Adrenal gland (tissue), 19 donors: ENCODE data around the gene CCL14. TPM values are rescaled to one million over a fixed set of nuclear protein-coding genes. Genes with fewer than 3 reads are reported as not detected.

Source experiments
- DNase-seq, 7 donors: peaks; one replicate each; pipeline ENCODE4 v3.0.0-alpha.2; 2019 to 2020
- H3K27ac ChIP-seq, 5 donors: fragments of 200-600 bp; sonication (generic) in 4 of 5; 1 replicate in 3 of 5; 2 replicates in 2 of 5; pipeline versions ENCODE4 v1.5.1 to v1.8.0; 2016 to 2020; ENCODE audit warnings: mild to moderate bottlenecking in 1 of 5
- H3K27me3 ChIP-seq: fragments of 200-600 bp; 2 replicates; pipeline ENCODE4 v1.8.0; 2021
- H3K36me3 ChIP-seq, 2 donors: fragments of 200-600 bp; replicated peaks in 1 of 2; 1 replicate in 1 of 2; 2 replicates in 1 of 2; pipeline versions ENCODE4 v1.5.1 to v1.8.0; 2018 to 2022
- H3K4me1 ChIP-seq, 2 donors: fragments of 200-600 bp; replicated peaks in 1 of 2; 1 replicate in 1 of 2; 2 replicates in 1 of 2; pipeline versions ENCODE4 v1.5.1 to v1.8.0; 2018 to 2021
- H3K4me3 ChIP-seq, 4 donors: fragments of 200-600 bp; sonication (generic) in 3 of 4; one replicate each; pipeline ENCODE4 v1.5.1; 2016 to 2018
- H3K9me3 ChIP-seq, 3 donors: fragments of 200-600 bp; sonication (generic) in 1 of 3; replicated peaks in 1 of 3; 1 replicate in 2 of 3; 2 replicates in 1 of 3; pipeline versions ENCODE4 v1.5.1 to v1.8.0; 2016 to 2021
- CTCF ChIP-seq, 6 experiments: fragments of 450-650 bp in 4 of 6; fragments of 200-600 bp in 2 of 6; sonication (generic) in 1 of 6; IDR thresholded peaks; 1 replicate in 5 of 6; 2 replicates in 1 of 6; pipeline versions ENCODE4 v1.5.1 to v1.8.0; 2016 to 2021; ENCODE audit warnings: antibody characterized with exemption in 6 of 6, mild to moderate bottlenecking in 2 of 6, moderate library complexity in 1 of 6
- POLR2A ChIP-seq, 2 donors: fragments of 450-650 bp; IDR thresholded peaks; one replicate each; pipeline ENCODE4 v1.6.1; 2017; ENCODE audit warnings: antibody characterized with exemption in 2 of 2, mild to moderate bottlenecking in 2 of 2, moderate library complexity in 1 of 2
- WGBS, 4 donors: extraction: QIAGEN DNeasy Blood & Tissue Kit in 2 of 4; methylation state at CpG; one replicate each; pipeline versions ENCODE4 v1.1.5 to v1.1.7; 2013 to 2017; 5-methylcytosine and 5-hydroxymethylcytosine counted together
- intact Hi-C, 2 donors: fragments of 100-400 bp; cut with DNase I; formaldehyde crosslinking; loops; one replicate each; pipeline versions ENCODE4 v1.14.1 to v1.15.0; 2022 to 2023
- long read RNA-seq, 10 donors: library from polyadenylated mRNA in 3 of 10; unstranded in 2 of 10; stranded (forward) in 1 of 10; transcript quantifications; one replicate each; pipeline ENCODE4 v2.0.0 and lab custom pipeline, GENCODE V29; 2021 to 2026
- polyA plus RNA-seq, 3 donors: library from polyadenylated mRNA; stranded (reverse); fragments of 200-250 nt in 2 of 3; fragments of 350-450 nt in 1 of 3; fragmentation: Illumina TruSeq in 1 of 3; extraction: RNeasy Lipid Tissue Mini Kit (QIAGEN cat#74804) in 1 of 3; gene quantifications; one replicate each; pipeline ENCODE4 v1.2.3, GENCODE V29; 2013 to 2014
- total RNA-seq, 9 donors: library from RNA; depleted of rRNA in 4 of 9; stranded (reverse); fragments of >200 nt in 4 of 9; fragments of 120-200 nt in 1 of 9; fragmentation: NEBNext Ultra II Directional in 1 of 9; extraction: Animal tissue kit (Norgen Biotek cat#: 25700) in 1 of 9; gene quantifications; one replicate each; pipeline versions ENCODE4 v1.1.0 to v1.2.4, GENCODE V29; 2013 to 2023
- donor health status: healthy with polysubstance abuse.
- donor health status: Bipolar disorder and iron deficiency.
- donor health status: DM: yes; HTN: yes; CAD: no.
- donor health status: DM: no; HTN: no; CAD: no.
- donor health status: DM: no; HTN: no; CAD: no.
- donor health status: DM: yes; HTN: yes; CAD: no.

Gene CCL14
- total RNA-seq, result 100 to 1,000 TPM in 3 of 9 donors, 10 to 100 TPM in 6; 15.3 to 129 (median 53.2) TPM
- polyA plus RNA-seq, result 100 to 1,000 TPM in 2 of 3 donors, 10 to 100 TPM in 1; 75.8 to 268 (median 250) TPM
- long read RNA-seq, donor 1, transcript CCL14-202 (3 exons, 898 nt), result major isoform, 62 of 74 reads
- long read RNA-seq, donor 1, transcript CCL14-201 (2 exons, 3,265 nt), result minor isoform, 10 of 74 reads
- long read RNA-seq, donor 1, partial matches to known transcripts, result 0 of 74 reads
- long read RNA-seq, donor 1, other reads (novel, unspliced or antisense), result 0 of 74 reads
- long read RNA-seq, donor 2, transcript CCL14-202 (3 exons, 898 nt), result major isoform, 43 of 45 reads
- long read RNA-seq, donor 2, partial matches to known transcripts, result 0 of 45 reads
- long read RNA-seq, donor 2, other reads (novel, unspliced or antisense), result 0 of 45 reads
- long read RNA-seq, donor 3, transcript CCL14-202 (3 exons, 898 nt), result major isoform, 50 of 64 reads
- long read RNA-seq, donor 3, transcript CCL14-201 (2 exons, 3,265 nt), result minor isoform, 9 of 64 reads
- long read RNA-seq, donor 3, partial matches to known transcripts, result 0 of 64 reads
- long read RNA-seq, donor 3, other reads (novel, unspliced or antisense), result 0 of 64 reads
- long read RNA-seq, donor 4, transcript CCL14-202 (3 exons, 898 nt), result major isoform, 88 of 93 reads
- long read RNA-seq, donor 4, partial matches to known transcripts, result 0 of 93 reads
- long read RNA-seq, donor 4, other reads (novel, unspliced or antisense), result 0 of 93 reads
- long read RNA-seq, donor 5, transcript CCL14-202 (3 exons, 898 nt), result major isoform, 66 of 68 reads
- long read RNA-seq, donor 5, partial matches to known transcripts, result 0 of 68 reads
- long read RNA-seq, donor 5, other reads (novel, unspliced or antisense), result 0 of 68 reads
- long read RNA-seq, donor 6, transcript CCL14-202 (3 exons, 898 nt), result major isoform, 128 of 133 reads
- long read RNA-seq, donor 6, partial matches to known transcripts, result 0 of 133 reads
- long read RNA-seq, donor 6, other reads (novel, unspliced or antisense), result 0 of 133 reads
- long read RNA-seq, donor 7, transcript CCL14-202 (3 exons, 898 nt), result major isoform, 23 of 24 reads
- long read RNA-seq, donor 7, partial matches to known transcripts, result 0 of 24 reads
- long read RNA-seq, donor 7, other reads (novel, unspliced or antisense), result 0 of 24 reads
- long read RNA-seq, donor 8, transcript CCL14-202 (3 exons, 898 nt), result major isoform, 37 of 47 reads
- long read RNA-seq, donor 8, transcript CCL14-201 (2 exons, 3,265 nt), result minor isoform, 6 of 47 reads
- long read RNA-seq, donor 8, partial matches to known transcripts, result 0 of 47 reads
- long read RNA-seq, donor 8, other reads (novel, unspliced or antisense), result 0 of 47 reads
- long read RNA-seq, donor 9, transcript CCL14-201 (2 exons, 3,265 nt), result minor isoform, 7 of 39 reads
- long read RNA-seq, donor 9, transcript CCL14-202 (3 exons, 898 nt), result major isoform, 29 of 39 reads
- long read RNA-seq, donor 9, partial matches to known transcripts, result 0 of 39 reads
- long read RNA-seq, donor 9, other reads (novel, unspliced or antisense), result 0 of 39 reads
- long read RNA-seq, donor 10, transcript CCL14-202 (3 exons, 898 nt), result major isoform, 9 of 9 reads
- long read RNA-seq, donor 10, partial matches to known transcripts, result 0 of 9 reads
- long read RNA-seq, donor 10, other reads (novel, unspliced or antisense), result 0 of 9 reads

DNA sequence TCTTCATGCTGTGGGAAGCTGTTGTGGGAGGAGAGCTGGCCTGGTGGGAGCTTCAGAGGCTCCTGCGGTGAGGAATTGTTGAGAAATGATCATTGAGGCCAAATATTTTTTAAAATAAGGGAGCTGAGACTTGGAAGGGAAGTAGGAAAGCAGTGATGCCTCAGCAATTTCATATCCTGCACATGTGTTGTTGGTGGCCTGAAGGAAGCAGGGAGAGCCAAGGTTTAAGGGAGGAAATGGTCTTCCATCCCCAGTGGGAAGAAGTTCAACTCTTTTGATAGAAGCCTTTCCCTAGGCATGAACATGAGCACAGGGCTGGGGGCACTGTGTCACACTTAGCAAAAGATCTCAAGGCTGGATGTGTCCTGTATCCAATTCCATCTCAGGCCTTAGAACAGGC, at the start of gene CCL14:
CCL14 (minus strand) TSS at position 87 of the 400 bp plus-strand sequence; CDS start at position 7, 80 bp downstream.
- TF ChIP-seq CTCF (IDR thresholded peaks at IDR 0.05) (no peak), POLR2A (IDR thresholded peaks at IDR 0.05) (no peak)
- H3K4me3 ChIP-seq, result peak within 1 kb of the TSS in 1 of 4 donors; percentile 15
- 31 to 77% (median 62%) methylated on average over 1 of the region's 1 CpG for WGBS, 4 donors
- no peaks in the 10 kb centered on the region for H3K36me3 ChIP-seq
- peak within 1 kb of the TSS in 1 of 5 donors; percentile 49 for H3K27ac ChIP-seq
- no peaks in the 10 kb centered on the region for H3K9me3 ChIP-seq
- H3K27me3 ChIP-seq, result no peaks in the 10 kb centered on the region
- no peaks in the 10 kb centered on the region for H3K4me1 ChIP-seq
- intact Hi-C loops, result no loop called here
- no peak for DNase-seq

DNA sequence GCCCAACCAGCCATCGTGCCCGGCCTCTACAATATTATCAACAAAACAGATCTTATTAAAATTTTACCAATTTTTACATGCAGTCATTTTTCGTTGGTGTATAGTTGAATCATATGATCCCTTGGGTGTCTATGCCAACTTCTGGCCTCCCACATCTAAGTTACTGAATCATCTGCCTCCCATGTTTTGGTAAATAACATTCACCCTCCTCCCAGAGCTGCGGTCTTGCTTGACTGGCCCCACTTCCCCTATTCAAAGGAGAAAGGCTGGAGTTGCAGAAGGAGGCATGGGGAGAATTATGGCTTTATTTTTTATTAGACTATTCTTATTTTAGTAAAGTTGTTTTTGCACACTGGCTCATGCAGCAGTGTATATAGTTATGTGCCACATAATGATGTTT, 49.7 kb upstream of the CCL14 start:
- WGBS, 4 donors, result 82 to 87% (median 85%) methylated on average over 4 of the region's 4 CpGs
- TF ChIP-seq CTCF (IDR thresholded peaks at IDR 0.05) (no peak), POLR2A (IDR thresholded peaks at IDR 0.05) (no peak)
- H3K36me3 ChIP-seq, result no peaks in the 10 kb centered on the region

DNA sequence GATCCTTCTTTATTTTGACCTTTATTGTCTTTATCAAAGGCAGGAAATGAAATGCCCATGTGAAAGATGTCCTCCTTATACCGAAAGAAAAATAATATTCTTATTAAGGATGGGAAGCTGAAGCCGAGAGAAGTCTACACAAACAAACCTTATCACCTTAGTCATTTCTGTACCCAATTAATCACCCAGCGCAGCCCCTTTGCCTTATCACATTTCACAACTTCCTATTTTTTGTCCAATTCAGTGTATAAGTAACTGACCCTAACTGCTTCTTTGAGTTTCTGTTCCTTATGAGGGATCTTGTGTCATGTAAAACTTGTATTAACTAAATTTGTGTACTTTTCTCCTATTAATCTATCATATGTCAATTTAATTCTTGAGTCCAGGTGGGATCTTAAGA, 47.6 kb upstream of the CCL14 start:
- no peaks in the 10 kb centered on the region for H3K9me3 ChIP-seq
- no peak for DNase-seq
- no peak for TF ChIP-seq POLR2A (IDR thresholded peaks at IDR 0.05)
- TF ChIP-seq CTCF (IDR thresholded peaks at IDR 0.05), result no peak
- H3K36me3 ChIP-seq, result no peaks in the 10 kb centered on the region
- WGBS, 4 donors, result 7 to 13% (median 10%) methylated on average over 3 of the region's 3 CpGs
- intact Hi-C loops, result no loop called here
- H3K27me3 ChIP-seq, result no peaks in the 10 kb centered on the region
- H3K4me1 ChIP-seq, result no peaks in the 10 kb centered on the region
- no peak overlapping the region for H3K4me3 ChIP-seq
- H3K27ac ChIP-seq, result no peak overlapping the region

More for the DNA sequence above, 49.7 kb upstream of the CCL14 start:
- Histone ChIP-seq H3K9me3 (no peaks in the 10 kb centered on the region), H3K27me3 (no peaks in the 10 kb centered on the region), H3K27ac (no peak overlapping the region), H3K4me1 (no peaks in the 10 kb centered on the region), H3K4me3 (no peak overlapping the region)
- peak in 3 of 7 donors; percentile 13 to 20 (median 19) for DNase-seq
- intact Hi-C loops, result no loop called here
